Left forelimb (tissue), 1 donor: ENCODE data around the gene TMPRSS12.
"Not testable (repeated sequence)": the region's sequence is repeated elsewhere in the genome, so short reads cannot be mapped to it uniquely, and the experiment has no call there.

Experiments used
- DNase-seq: peaks from one replicate; pipeline ENCODE4 v3.0.0-alpha.2; 2018; ENCODE audit warnings: low spot score

The TMPRSS12 gene

GRCh38 chr12:50926932-50927331 lies 84.2 kb downstream of the TMPRSS12 start:
- DNase-seq = not testable (repeated sequence)

GRCh38 chr12:50927356-50927755 lies 84.6 kb downstream of the TMPRSS12 start:
- no peak for DNase-seq

GRCh38 chr12:50927766-50928224 lies 85.1 kb downstream of the TMPRSS12 start:
- no peak for DNase-seq

GRCh38 chr12:50928392-50928791 lies 85.7 kb downstream of the TMPRSS12 start:
- no peak for DNase-seq

GRCh38 chr12:50929831-50930230 lies 87.1 kb downstream of the TMPRSS12 start:
- no peak for DNase-seq

GRCh38 chr12:50930477-50930876 lies 87.8 kb downstream of the TMPRSS12 start:
- DNase-seq = not testable (repeated sequence)

GRCh38 chr12:50932787-50933280 lies 90.1 kb downstream of the TMPRSS12 start:
- DNase-seq = no peak

GRCh38 chr12:50933459-50934124 lies 90.9 kb downstream of the TMPRSS12 start:
- DNase-seq = no peak

- no peak for DNase-seq
Measured at GRCh38 chr12:50934371-50934851, 91.7 kb downstream of the TMPRSS12 start.

GRCh38 chr12:50934981-50935807 lies 92.5 kb downstream of the TMPRSS12 start:
- DNase-seq = no peak

GRCh38 chr12:50936821-50937530 lies 94.2 kb downstream of the TMPRSS12 start:
- no peak for DNase-seq
